CD4-positive, alpha-beta T cell treated with Interleukin-6 at 100 ng/mL for 8 hours (primary cell): Measurements from ENCODE around the gene SRRM4.

Experiments
- DNase-seq: peaks from one replicate; pipeline ENCODE4 v3.0.0-alpha.2; 2020; ENCODE audit warnings: mixed read lengths, low spot score

Gene SRRM4

DNA sequence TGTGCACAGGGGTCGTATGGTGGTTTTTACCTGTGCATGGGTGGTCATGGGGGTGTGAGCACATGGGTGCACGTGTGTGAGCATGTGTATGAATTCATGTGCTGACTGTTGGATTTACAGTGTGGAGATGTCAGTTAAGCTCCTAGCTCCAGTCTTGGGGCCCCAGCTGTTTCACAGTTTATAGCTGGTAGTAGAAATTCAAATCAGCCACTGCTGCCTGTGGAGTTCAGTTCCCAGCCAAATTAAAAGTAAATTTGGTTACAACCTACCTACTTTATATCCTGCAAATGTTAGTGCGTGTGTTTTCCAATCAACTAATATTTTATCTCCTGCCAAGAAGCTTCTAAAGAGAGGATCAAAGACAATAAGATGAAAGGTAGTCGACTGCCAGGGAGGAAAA lies 141.4 kb downstream of the SRRM4 start:
- DNase-seq, result no peak

GRCh38 chr12:119128527-119128926 lies 147.2 kb downstream of the SRRM4 start:
- no peak for DNase-seq

DNA sequence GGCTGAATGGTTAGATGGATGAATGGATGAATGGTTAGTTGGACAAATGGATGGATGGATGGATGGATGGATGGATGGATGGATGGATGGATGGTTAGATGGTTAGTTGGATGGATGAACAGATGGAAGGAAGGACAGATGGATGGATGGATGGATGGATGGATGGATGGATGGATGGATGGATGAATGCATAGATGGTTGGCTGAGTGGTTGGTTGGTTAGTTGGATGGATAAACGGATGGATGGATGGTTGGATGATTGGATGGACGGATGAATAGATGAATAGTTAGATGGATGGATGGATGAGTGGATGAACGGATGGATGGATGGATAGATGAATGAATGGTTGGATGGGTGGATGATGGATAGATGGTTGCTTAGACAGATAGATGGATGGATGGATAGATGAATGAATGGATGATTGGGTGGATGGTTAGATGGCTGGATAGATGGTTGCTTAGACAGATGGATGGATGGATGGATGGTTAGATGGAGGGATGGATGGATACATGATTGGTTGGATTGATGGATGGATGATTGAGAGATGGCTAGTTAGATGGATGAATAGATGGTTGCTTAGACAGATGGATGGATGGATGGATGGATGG lies 148.6 kb downstream of the SRRM4 start:
- no peak for DNase-seq

- DNase-seq, result no peak
These were observed 149.2 kb downstream of the SRRM4 start for GRCh38 chr12:119130523-119130922.

- no peak for DNase-seq
These were observed 153.1 kb downstream of the SRRM4 start for GRCh38 chr12:119134284-119135072.

DNA sequence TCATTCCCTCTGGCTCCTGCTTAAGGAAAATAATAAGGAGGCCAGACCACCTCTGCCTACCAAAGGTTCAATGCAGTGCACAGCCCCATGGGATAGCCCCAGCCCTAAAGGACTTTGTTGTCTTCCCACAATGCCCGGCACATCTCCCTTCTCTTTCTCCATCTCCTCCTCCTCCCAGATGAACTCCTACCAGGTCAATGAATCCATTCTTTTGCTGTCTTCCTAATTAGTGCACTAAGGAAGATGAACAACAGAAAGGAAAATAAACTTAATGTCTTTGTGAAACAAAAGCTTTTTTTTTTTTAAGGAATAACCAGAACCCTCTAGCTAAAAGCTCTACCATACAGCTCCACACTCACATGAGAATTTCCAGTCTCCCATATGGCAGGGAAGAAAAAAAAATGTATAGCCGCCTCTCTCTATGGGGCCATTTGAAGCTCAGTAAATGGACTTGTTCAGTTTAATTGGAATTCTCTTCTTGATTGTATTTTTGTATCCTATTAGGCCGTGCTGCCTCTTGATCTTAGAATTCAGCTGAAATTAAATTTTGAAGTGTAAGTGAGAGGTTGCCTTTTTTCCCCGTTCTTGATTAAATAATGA lies 155.6 kb downstream of the SRRM4 start:
- no peak for DNase-seq

DNA sequence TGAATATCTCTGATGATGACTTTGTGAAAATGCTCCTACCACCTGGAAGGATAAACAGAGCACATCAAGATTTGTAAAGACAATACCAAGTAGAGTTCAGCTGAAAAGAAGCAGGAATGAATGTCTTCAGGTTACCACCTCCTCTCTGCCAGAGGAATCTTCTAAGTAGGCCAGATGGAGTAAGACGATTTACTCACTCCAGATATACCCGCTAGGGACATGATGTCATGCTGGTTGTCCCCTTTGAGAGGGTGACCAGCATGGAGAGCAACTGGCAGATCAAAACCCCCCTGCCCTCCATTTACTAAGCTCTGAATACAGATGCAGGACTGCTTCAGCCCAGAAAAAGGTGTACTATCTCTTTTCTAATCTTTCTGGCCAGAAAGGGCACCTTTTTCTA lies 158.1 kb downstream of the SRRM4 start:
- DNase-seq, result no peak

DNA sequence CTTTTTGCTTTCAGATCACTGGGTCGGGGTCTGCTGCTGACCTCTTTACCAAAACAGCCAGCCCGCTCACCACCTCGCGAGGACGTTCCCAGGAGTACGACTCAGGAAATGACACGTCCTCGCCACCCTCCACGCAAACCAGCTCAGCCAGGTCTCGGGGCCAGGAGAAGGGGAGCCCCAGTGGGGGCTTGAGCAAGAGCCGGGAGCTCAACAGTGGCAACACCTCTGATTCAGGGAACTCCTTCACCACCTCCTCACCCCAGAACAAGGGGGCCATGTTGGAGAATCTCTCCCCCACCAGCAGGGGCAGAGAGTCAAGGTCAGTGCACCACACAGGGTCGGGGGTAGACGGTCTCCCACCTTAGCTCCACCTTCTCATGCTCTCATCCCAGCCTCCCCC lies 164.0 kb downstream of the SRRM4 start:
- DNase-seq, result no peak

- no peak for DNase-seq
These were observed 166.6 kb downstream of the SRRM4 start for GRCh38 chr12:119147847-119148448.

GRCh38 chr12:119149270-119149669 lies 167.9 kb downstream of the SRRM4 start:
- no peak for DNase-seq

DNA sequence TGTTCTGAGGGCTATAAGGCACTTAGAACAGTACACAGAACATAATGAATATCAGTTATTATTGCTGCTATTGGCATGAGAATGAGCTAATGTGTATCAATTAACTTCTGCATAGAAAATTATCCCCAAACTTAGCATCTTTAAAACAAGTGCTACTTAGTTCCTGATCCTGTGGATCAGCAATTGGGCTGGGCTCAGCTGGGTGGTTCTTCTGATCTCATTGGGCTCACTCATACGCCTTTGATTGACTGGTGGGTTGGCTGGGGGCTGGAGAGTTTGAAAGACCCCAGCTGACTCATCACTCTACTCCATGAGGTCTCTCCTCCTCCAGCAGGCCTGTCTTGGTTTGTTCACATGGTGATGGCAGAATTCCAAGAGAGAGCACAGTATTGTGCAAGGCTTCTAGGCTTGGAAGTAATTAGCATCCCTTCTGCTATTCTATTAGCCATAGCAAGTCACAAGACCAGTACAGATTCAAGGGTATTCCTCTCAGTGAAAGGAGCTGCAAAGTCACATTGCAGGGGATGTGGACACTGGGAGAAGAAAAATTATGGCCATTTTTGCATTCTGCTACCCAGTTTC lies 170.2 kb downstream of the SRRM4 start:
- no peak for DNase-seq

GRCh38 chr12:119153477-119154434 lies 172.4 kb downstream of the SRRM4 start:
- no peak for DNase-seq

GRCh38 chr12:119154435-119154818 lies 173.1 kb downstream of the SRRM4 start:
- no peak for DNase-seq

DNA sequence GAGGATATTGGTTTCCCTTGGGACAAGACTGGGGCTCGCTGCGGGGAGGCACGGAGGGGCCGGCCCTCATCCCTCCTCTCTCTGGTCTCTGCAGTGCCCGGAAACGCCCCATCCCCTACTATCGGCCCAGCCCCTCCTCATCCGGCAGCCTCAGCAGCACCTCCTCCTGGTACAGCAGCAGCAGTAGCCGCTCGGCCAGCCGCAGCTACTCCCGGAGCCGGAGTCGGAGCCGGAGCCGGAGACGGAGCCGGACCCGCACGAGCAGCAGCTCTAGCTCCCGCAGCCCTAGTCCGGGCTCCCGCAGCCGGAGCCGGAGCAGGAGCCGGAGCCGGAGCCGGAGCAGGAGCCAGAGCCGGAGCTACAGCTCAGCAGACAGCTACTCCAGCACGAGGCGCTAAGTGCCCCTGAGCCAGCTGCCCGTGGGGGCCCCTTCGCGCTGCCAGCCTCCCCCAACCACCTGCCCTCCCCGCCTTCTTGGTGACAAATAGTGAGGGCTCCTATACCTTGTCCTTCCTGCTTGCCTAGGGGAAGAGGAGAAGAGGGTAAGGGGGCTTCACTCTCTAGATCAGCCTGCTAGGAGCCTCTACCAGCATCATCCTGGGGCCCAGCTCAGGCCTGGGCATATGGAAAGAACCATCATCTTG lies 175.2 kb downstream of the SRRM4 start:
- DNase-seq, result no peak

- no peak for DNase-seq
These were observed 176.2 kb downstream of the SRRM4 start for GRCh38 chr12:119157528-119157927.

GRCh38 chr12:119157978-119158377 lies 176.6 kb downstream of the SRRM4 start:
- DNase-seq, result no peak

DNA sequence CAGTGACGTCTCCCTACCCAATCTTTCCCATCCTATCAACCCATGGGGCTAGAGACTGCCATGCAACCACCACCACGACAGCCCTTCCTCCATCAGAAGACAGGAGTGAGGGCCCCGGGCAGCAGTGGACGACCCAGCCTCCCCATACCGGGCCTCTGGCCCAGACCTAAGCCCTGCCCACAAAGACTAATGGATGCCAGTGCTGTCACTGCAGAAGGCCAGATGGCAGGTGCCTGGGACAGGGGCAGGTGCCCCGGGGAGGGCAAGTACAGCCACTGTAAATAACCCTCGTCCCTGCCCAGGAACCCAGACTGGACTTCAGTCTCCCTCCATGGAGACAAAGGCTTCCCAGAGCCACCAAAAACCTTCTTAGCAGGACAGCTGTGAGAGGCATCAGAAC lies 177.1 kb downstream of the SRRM4 start:
- no peak for DNase-seq

- no peak for DNase-seq
These were observed 178.5 kb downstream of the SRRM4 start for GRCh38 chr12:119159844-119160243.

GRCh38 chr12:119167902-119168301 lies 186.6 kb downstream of the SRRM4 start:
- no peak for DNase-seq

DNA sequence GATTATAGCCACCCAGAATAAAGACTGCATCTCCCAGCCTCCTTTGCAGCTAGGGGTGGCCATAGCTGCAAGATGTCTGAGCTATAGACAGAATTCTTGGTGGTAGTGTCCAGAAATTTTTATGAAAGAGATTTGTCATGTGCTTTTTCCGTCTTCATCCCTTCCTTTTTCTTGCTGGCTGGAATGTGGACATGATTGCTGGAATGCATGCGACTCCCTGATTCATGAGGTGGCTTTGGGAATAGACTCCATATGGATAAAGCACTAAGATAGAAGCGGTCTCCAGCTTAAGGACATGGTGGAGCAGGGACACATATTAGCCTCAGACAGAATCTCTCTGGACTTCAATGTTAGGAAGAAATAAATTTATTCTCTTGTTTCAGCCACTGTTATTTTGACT lies 187.4 kb downstream of the SRRM4 start:
- DNase-seq, result no peak

DNA sequence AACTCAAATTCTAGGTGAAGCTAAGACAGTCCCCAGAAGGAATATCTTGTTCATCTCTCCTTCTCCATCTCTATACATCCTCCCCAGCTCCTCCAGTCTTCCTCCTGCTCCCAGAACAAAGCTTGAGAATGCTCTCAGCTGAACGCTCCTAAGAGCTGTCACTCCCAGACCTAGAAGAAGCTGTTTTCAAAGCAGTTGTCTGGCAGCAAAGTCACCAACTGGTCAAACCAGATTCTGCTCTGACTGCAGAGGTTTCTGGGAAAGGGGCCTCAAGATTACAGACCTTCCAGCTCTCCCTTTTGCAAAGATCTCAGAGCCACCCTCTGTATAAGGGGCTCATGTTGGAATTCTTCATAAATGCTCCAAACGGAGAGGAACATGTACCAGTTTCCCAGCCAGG lies 187.8 kb downstream of the SRRM4 start:
- no peak for DNase-seq
